ENCODE measurements around the gene BPGM.

DNA sequence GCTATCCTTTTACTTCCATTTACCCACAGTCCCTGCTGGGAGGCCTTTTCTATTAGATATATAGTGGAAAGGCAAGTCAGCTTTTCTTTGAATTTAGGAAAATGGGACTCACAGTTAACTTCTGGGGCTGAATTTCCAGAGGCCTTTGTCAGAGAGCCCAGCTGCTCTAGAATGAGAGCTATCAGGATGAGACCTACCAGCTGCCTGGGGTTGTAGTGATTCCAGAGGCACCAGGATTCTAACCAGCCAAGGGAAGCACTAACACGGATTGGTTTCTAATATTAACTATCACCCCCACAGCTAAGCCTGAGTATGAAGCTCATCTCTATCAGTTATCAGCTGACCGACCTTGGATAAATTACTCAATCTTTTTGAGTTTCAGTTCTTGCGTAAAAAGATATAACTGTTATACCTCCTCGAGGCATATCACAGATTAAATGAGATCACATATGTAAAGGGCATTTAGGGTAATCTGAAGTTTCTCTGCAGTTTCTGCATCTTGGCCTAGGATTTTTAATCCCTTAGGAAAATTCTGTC, 76.2 kb downstream of the BPGM start:
- TF ChIP-seq EP300 (IDR thresholded peaks at IDR 0.05) (no peak), POLR2A (IDR thresholded peaks at IDR 0.05) (no peak), CTCF (IDR thresholded peaks at IDR 0.05) (no peak), POLR2AphosphoS5 (IDR thresholded peaks at IDR 0.05) (no peak)

Data from suprapubic skin (tissue), 4 donors.